GM21825 (cell line): ENCODE results near the gene DNMT3B.
"Not testable (repeated sequence)": the region's sequence is repeated elsewhere in the genome, so short reads cannot be mapped to it uniquely, and the experiment has no call there.

Source experiments
- ATAC-seq: cut with Tn5 transposase; IDR thresholded peaks from one replicate; pipeline ENCODE4 v1.9.1; 2021; ENCODE audit warnings: mild to moderate bottlenecking, moderate library complexity; ENCODE audit not compliant: unreplicated experiment

The DNMT3B gene

GRCh38 chr20:32762754-32763201 lies 593 bp downstream of the DNMT3B start:
- ATAC-seq = no peak

- ATAC-seq = no peak
Measured at GRCh38 chr20:32763202-32764004, 1.2 kb downstream of the DNMT3B start.

GRCh38 chr20:32764005-32764960 lies 2.1 kb downstream of the DNMT3B start:
- ATAC-seq = no peak

- not testable (repeated sequence) for ATAC-seq
Measured at GRCh38 chr20:32765230-32765875, 3.2 kb downstream of the DNMT3B start.

DNA sequence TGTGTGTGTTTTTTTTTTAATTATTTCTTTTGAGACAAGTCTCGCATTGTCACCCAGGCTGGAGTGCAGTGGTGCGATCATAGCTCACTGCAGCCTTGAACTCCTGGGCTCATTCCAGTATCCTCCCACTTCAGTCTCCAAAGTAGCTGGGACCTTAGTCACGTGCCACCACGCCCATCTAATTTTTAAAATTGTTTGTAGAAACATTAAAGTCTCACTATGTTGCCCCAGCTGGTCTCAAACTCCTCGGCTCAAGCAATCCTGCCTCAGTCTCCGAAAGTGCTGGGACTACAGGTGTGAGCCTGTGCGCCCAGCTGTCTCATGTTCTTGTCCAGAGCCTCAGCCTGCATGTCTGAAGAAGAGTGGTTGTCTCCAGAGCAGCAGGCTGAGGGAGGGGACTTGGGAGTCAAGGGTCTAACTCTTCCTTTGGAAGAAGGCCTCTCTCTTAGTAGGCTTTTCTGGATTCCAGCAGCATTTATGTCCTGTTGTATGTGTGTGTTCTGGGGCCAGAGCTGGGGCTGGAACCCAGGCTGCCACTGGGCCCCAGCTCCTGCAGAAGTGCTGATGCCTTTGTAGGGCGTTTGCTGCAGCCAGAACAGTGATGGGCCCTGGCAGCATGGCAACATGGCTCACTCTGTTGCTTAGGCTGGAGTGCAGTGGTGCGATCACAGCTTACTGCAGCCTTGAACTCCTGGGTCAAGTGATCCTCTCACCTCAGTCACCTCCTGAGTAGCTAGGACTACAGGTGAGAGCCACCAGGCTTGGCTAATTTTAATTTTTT lies 5.4 kb downstream of the DNMT3B start:
- no peak for ATAC-seq

- ATAC-seq = no peak
Measured at GRCh38 chr20:32772046-32772445, 9.9 kb downstream of the DNMT3B start.

DNA sequence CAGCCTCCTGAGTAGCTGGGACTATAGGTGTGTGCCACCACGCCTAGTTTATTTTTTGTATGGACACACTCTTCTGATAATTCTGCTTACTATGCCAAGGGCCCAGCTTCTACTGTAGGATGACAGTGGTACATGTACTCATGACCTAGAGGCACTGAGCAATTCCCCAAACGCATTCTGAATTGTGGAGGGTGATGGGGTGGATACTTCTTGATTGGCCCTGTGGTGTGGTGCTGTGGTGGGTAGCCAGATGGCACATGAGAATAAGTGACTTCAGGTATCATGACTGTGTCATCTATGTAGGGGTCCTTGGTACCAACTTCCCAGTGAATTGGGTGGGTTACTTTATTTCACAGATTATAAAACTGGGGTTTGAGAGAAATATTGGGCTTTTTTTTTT lies 11.0 kb downstream of the DNMT3B start:
- ATAC-seq = no peak

DNA sequence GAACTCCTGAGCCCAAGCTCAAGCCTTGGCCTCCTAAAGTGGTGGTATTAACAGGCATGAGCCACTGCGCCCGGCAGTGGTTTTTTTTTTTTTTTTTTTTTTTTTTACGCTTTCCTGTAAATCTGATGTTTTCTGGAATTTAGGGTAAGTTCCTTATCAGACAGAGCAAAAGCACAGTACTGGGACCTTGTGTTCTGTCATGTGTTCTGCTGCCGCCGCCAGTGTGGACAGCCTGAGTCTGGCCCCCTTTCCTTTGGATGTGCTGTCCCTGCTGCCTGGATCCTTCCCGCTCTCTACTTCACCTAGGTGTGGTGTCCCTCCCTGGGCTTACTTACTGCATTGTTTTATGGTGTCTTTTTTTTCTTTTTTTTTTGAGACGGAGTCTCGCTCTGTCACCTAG lies 11.7 kb downstream of the DNMT3B start:
- ATAC-seq = no peak

- no peak for ATAC-seq
Measured at GRCh38 chr20:32775336-32775991, 13.3 kb downstream of the DNMT3B start.

GRCh38 chr20:32777177-32777956 lies 15.2 kb downstream of the DNMT3B start:
- ATAC-seq = no peak

- ATAC-seq = no peak
Measured at GRCh38 chr20:32779500-32780211, 17.5 kb downstream of the DNMT3B start.

- ATAC-seq = no peak
Measured at GRCh38 chr20:32780278-32780677, 18.1 kb downstream of the DNMT3B start.

GRCh38 chr20:32780749-32781655 lies 18.8 kb downstream of the DNMT3B start:
- no peak for ATAC-seq

DNA sequence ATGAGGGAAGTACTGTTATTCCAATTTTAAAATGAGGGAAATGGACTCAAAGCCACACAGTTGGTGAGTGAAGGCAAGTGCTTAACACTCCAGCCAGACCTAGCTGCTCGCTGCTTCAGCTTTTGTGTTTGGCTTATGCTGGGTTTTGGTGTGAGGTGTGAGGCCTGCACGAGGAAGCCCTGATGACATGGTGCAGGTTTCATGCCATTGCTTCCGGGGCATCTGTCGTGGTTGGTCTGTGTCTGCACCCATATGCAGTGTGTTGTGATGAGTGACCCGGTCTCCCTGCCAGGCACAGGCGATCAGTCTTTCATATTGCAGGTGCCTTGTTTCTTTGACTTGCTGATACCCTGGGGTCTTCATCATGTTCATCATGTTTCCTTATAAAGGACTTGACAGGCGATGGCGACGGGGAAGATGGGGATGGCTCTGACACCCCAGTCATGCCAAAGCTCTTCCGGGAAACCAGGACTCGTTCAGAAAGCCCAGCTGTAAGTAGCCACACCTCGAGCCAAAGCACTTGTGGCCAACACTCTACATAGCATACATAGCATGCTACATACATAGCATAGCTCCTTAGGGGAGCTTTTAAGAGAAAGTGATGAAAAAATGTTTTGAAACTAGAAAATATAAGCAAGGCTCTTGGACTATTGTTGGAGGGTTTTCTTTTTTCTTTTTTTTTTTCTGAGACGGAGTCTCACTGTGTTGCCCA lies 22.3 kb downstream of the DNMT3B start:
- no peak for ATAC-seq

DNA sequence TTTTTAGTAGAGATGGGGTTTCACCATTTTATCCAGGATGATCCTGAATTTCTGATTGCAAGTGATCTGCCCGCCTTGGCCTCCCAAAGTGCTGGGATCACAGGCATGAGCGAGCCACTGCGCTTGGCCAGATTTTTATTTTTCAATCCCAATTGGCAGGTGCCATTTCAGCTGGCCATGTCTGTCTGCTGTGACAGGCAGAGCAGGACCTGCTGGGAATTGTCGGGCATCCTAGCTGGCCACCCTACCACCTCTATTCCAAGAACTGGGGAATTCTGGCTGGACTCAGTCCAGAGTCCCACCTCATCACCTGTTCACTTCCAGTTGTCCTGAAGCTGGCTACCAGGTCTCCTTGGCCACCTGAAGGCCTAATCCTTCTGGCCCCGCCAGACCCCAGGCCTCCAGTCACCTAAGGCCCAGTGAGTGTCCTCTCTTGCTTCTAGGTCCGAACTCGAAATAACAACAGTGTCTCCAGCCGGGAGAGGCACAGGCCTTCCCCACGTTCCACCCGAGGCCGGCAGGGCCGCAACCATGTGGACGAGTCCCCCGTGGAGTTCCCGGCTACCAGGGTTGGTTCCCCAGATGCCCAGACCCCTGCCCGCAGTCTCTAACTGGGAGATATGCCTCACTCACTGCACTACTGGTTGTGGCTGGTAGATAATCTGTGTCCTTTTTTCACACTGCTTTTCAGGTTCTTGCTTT lies 24.0 kb downstream of the DNMT3B start:
- ATAC-seq = no peak

DNA sequence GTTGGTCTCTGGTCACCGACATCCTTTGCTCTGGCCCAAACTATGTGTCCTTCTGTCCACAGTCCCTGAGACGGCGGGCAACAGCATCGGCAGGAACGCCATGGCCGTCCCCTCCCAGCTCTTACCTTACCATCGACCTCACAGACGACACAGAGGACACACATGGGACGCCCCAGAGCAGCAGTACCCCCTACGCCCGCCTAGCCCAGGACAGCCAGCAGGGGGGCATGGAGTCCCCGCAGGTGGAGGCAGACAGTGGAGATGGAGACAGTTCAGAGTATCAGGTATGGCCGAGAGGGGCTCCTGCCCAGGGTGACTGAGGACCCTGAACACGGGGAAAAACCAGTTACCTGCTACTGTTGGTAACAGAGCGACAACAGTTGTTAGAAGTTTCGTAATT lies 25.0 kb downstream of the DNMT3B start:
- ATAC-seq = no peak
